HepG2 (cell line): ENCODE results near the gene HEBP1. TPM values are rescaled to one million over a fixed set of nuclear protein-coding genes. Genes with fewer than 3 reads are reported as not detected.

Experiments used
- ATAC-seq: fragments of 200-7000 bp; cut with Tn5 transposase; 3 replicates; pipeline ENCODE4 v1.9.1; 2020; ENCODE audit warnings: mild to moderate bottlenecking, moderate library complexity
- BruUV-seq: library from RNA; stranded (reverse); fragments of 400-500 nt; replicated peaks from 2 replicates; lab custom pipeline; 2021; lab: Mats Ljungman, UMichigan
- CTCF ChIA-PET: fragments of 300-600 bp; formaldehyde crosslinking; extraction: SDS; loops from one replicate; lab custom pipeline; 2021; ENCODE audit warnings: low total read pairs, inconsistent platforms, low intra/inter-chr PET ratio; lab: Yijun Ruan, JAX
- POLR2A ChIA-PET: fragments of 350-600 bp; sonication (Branson Sonifier 250); formaldehyde crosslinking; loops from one replicate; lab custom pipeline; 2020; ENCODE audit warnings: antibody characterized with exemption, inconsistent platforms; lab: Yijun Ruan, JAX
- DNase-seq: peaks from one replicate; pipeline ENCODE4 v3.0.0-alpha.2; 2015; ENCODE audit warnings: low spot score
- FAIRE-seq: peaks from 3 replicates; lab custom pipeline; 2011; peaks lifted over from hg19 to GRCh38; lab: Jason Lieb, UNC
- H2AFZ ChIP-seq: one replicate; pipeline ENCODE4 v1.6.1; 2011; ENCODE audit warnings: low read length, inconsistent platforms
- H3K27ac ChIP-seq: fragments of 300-600 bp; 3 replicates; pipeline ENCODE4 v1.8.0; 2011; ENCODE audit warnings: mixed run types, mild to moderate bottlenecking, mixed read lengths, low read length, inconsistent platforms; ENCODE audit not compliant: insufficient read depth; ENCODE audit errors: extremely low read length
- H3K27me3 ChIP-seq, 2 experiments: fragments of 200-600 bp in 1 of 2; 2 replicates in 1 of 2; 3 replicates in 1 of 2; pipeline versions ENCODE4 v1.6.0 to v1.8.0; 2011; ENCODE audit warnings: low read length in 2 of 2, mild to moderate bottlenecking in 2 of 2, moderate library complexity in 2 of 2, inconsistent platforms in 1 of 2; ENCODE audit not compliant: insufficient read depth in 2 of 2, control insufficient read depth in 1 of 2
- H3K36me3 ChIP-seq, 2 experiments: fragments of 200-600 bp in 1 of 2; replicated peaks in 1 of 2; 2 replicates in 1 of 2; 3 replicates in 1 of 2; pipeline versions ENCODE4 v1.5.1 to v1.8.0; 2011; ENCODE audit warnings: low read length in 2 of 2, inconsistent platforms in 1 of 2; ENCODE audit not compliant: insufficient read depth in 2 of 2, control insufficient read depth in 1 of 2
- H3K4me1 ChIP-seq: 2 replicates; pipeline ENCODE4 v1.5.1; 2012; ENCODE audit warnings: low read length, inconsistent platforms; ENCODE audit not compliant: insufficient read depth
- H3K4me2 ChIP-seq: 2 replicates; pipeline ENCODE4 v1.6.0; 2011; ENCODE audit warnings: low read depth, low read length, inconsistent platforms
- H3K4me3 ChIP-seq, 3 experiments: fragments of 200-600 bp in 1 of 3; sonication (generic), shearing (Covaris generic) in 1 of 3; replicated peaks in 1 of 3; 2 replicates each; pipeline ENCODE4 v1.5.1; 2011 to 2016; ENCODE audit warnings: low read length in 3 of 3, inconsistent platforms in 2 of 3, low read depth in 2 of 3, mild to moderate bottlenecking in 2 of 3, control low read depth in 1 of 3, mixed read lengths in 1 of 3; ENCODE audit not compliant: insufficient read depth in 1 of 3
- H3K79me2 ChIP-seq: one replicate; pipeline ENCODE4 v1.6.1; 2011; ENCODE audit warnings: low read length, inconsistent platforms; ENCODE audit not compliant: insufficient read depth
- H3K9ac ChIP-seq: 2 replicates; pipeline ENCODE4 v1.6.0; 2011; ENCODE audit warnings: mild to moderate bottlenecking, low read depth, low read length, inconsistent platforms; ENCODE audit not compliant: insufficient read depth
- H3K9me3 ChIP-seq: 2 replicates; pipeline ENCODE4 v1.5.1; 2012; ENCODE audit warnings: mild to moderate bottlenecking, low read length
- H4K20me1 ChIP-seq: 2 replicates; pipeline ENCODE4 v1.6.0; 2011; ENCODE audit warnings: inconsistent platforms, mild to moderate bottlenecking, low read length, moderate library complexity; ENCODE audit not compliant: insufficient read depth
- ETV5 ChIP-seq: IDR thresholded peaks from 2 replicates; pipeline ENCODE4 v1.6.1; 2018; ENCODE audit warnings: missing biosample characterization, missing genetic modification reagents, inconsistent platforms, borderline replicate concordance
- HBP1 ChIP-seq: IDR thresholded peaks from 2 replicates; pipeline ENCODE4 v1.6.1; 2016; ENCODE audit warnings: low read depth, control low read depth
- HOXA3 ChIP-seq: sonication (generic); formaldehyde crosslinking; IDR thresholded peaks from 2 replicates; pipeline ENCODE4 v1.5.0; 2020; ENCODE audit warnings: missing genetic modification reagents
- NR1H2 ChIP-seq: sonication (generic); formaldehyde crosslinking; IDR thresholded peaks from 2 replicates; pipeline ENCODE4 v1.8.1; 2022; ENCODE audit warnings: low read depth, missing genetic modification reagents, borderline replicate concordance
- XBP1 ChIP-seq: sonication (generic); formaldehyde crosslinking; IDR thresholded peaks from 2 replicates; pipeline ENCODE4 v1.5.0; 2020; ENCODE audit warnings: missing genetic modification reagents
- ZBTB7A ChIP-seq: sonication (generic); formaldehyde crosslinking; IDR thresholded peaks from 2 replicates; pipeline ENCODE4 v1.8.0; 2022; ENCODE audit warnings: mild to moderate bottlenecking, missing genetic modification reagents
- ZNF317 ChIP-seq: sonication (generic); formaldehyde crosslinking; IDR thresholded peaks from 2 replicates; pipeline ENCODE4 v1.5.0; 2020; ENCODE audit warnings: mild to moderate bottlenecking, missing genetic modification reagents
- ZNF33B ChIP-seq: sonication (generic); formaldehyde crosslinking; IDR thresholded peaks from 2 replicates; pipeline ENCODE4 v1.5.1; 2020; ENCODE audit warnings: mild to moderate bottlenecking, missing genetic modification reagents
- ZNF768 ChIP-seq: sonication (generic); formaldehyde crosslinking; IDR thresholded peaks from 2 replicates; pipeline ENCODE4 v1.4.0; 2020; ENCODE audit warnings: missing genetic modification reagents
- WGBS: methylation state at CpG from one replicate; pipeline ENCODE4 v1.1.6; 2017; ENCODE audit warnings: low lambda C conversion rate; 5-methylcytosine and 5-hydroxymethylcytosine counted together
- in situ Hi-C: cut with HindIII; loops from 2 replicates; pipeline ENCODE4 v1.10.0; 2017; ENCODE audit warnings: low pct_unique_long_range_greater_than_20kb; ENCODE audit not compliant: extremely low pct_ligation_motif_present
- intact Hi-C: fragments of 100-400 bp; cut with micrococcal nuclease; formaldehyde crosslinking; loops from one replicate; pipeline ENCODE4 v1.10.0; 2022; ENCODE audit not compliant: unreplicated experiment
- polyA plus RNA-seq, 8 experiments: library from polyadenylated mRNA; depleted of rRNA in 3 of 8; stranded (reverse) in 7 of 8; unstranded in 1 of 8; fragments of >200 nt; fragmentation: Illumina TruSeq in 4 of 8; extraction: Trizol in 4 of 8; gene quantifications; 2 replicates each; pipeline versions ENCODE4 v1.2.1 to v1.2.3, GENCODE V29; 2011 to 2016; ENCODE audit warnings: low read depth in 4 of 8, missing spikeins in 1 of 8, mixed read lengths in 1 of 8; ENCODE audit not compliant: insufficient read depth in 1 of 8
- total RNA-seq, 5 experiments: library from RNA; depleted of rRNA; stranded (reverse); fragments of >200 nt; fragmentation: Illumina TruSeq; extraction: Trizol; gene quantifications; 2 replicates each; pipeline ENCODE4 v1.2.3, GENCODE V29; 2016; ENCODE audit warnings: low read depth in 1 of 5
- TF ChIP-seq, protein P1 (sequence below): sonication (generic); formaldehyde crosslinking; conservative IDR thresholded peaks from 2 replicates; pipeline ENCODE4 v1.4.0; 2020; ENCODE audit warnings: mild to moderate bottlenecking, missing genetic modification reagents, moderate library complexity
- TF ChIP-seq, protein P2 (sequence below), 2 experiments: IDR thresholded peaks; 2 replicates each; pipeline ENCODE4 v1.6.1; 2011 to 2012; ENCODE audit warnings: low read length in 2 of 2, borderline replicate concordance in 1 of 2, low read depth in 1 of 2, mild to moderate bottlenecking in 1 of 2, moderate library complexity in 1 of 2
- TF ChIP-seq, protein P3 (sequence below): sonication (generic); formaldehyde crosslinking; IDR thresholded peaks from 2 replicates; pipeline ENCODE4 v1.4.0; 2020; ENCODE audit warnings: missing genetic modification reagents, borderline replicate concordance

The HEBP1 gene
- total and polyA plus RNA-seq, 2 of the 13 experiments (the other 11 are each of a cell fraction or from before 2014, with no cell fraction given) = 7.8 to 9.4 TPM

- ATAC-seq = peak; percentile 28
- Histone ChIP-seq H3K9me3 (no peaks in the 10 kb centered on the region), H3K79me2 (peaks cover 6% of the 10 kb centered on the region), H2AFZ (no peak overlapping the region), H3K4me1 (peaks cover 27% of the 10 kb centered on the region), H3K4me2 (peak overlapping the region; percentile 82), H3K36me3 (peaks cover 0 to 5% of the 10 kb centered on the region in 2 experiments; a peak in 1 of 5 replicates), H4K20me1 (peaks cover 4% of the 10 kb centered on the region; the same call in 1 of the 2 replicates), H3K9ac (peak overlapping the region; percentile 80), H3K4me3 (peak overlapping the region; percentile 66 to 85 (median 84)), H3K27ac (peak overlapping the region; percentile 52), H3K27me3 (no peaks in the 10 kb centered on the region; a peak in 1 of 5 replicates)
- peak; percentile 36 for DNase-seq
- POLR2A ChIA-PET = no interaction called here
- CTCF ChIA-PET = no interaction called here
- intact Hi-C loops (no loop called here), in situ Hi-C loops (no loop called here)
- FAIRE-seq = peak; percentile 75
- under 1% methylated on average over 22 of the region's 22 CpGs for WGBS
- TSS peak; percentile 52 for BruUV-seq
- TF ChIP-seq, protein P1, sequence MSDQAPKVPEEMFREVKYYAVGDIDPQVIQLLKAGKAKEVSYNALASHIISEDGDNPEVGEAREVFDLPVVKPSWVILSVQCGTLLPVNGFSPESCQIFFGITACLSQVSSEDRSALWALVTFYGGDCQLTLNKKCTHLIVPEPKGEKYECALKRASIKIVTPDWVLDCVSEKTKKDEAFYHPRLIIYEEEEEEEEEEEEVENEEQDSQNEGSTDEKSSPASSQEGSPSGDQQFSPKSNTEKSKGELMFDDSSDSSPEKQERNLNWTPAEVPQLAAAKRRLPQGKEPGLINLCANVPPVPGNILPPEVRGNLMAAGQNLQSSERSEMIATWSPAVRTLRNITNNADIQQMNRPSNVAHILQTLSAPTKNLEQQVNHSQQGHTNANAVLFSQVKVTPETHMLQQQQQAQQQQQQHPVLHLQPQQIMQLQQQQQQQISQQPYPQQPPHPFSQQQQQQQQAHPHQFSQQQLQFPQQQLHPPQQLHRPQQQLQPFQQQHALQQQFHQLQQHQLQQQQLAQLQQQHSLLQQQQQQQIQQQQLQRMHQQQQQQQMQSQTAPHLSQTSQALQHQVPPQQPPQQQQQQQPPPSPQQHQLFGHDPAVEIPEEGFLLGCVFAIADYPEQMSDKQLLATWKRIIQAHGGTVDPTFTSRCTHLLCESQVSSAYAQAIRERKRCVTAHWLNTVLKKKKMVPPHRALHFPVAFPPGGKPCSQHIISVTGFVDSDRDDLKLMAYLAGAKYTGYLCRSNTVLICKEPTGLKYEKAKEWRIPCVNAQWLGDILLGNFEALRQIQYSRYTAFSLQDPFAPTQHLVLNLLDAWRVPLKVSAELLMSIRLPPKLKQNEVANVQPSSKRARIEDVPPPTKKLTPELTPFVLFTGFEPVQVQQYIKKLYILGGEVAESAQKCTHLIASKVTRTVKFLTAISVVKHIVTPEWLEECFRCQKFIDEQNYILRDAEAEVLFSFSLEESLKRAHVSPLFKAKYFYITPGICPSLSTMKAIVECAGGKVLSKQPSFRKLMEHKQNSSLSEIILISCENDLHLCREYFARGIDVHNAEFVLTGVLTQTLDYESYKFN (CRISPR knock-in tag) = no peak
- TF ChIP-seq XBP1 (no peak), ZNF33B (CRISPR knock-in tag) (no peak), ETV5 (CRISPR knock-in tag) (peak; percentile 37; the same call in 1 of the 2 replicates), ZNF317 (CRISPR knock-in tag) (no peak), ZBTB7A (0 out of 2 replicates have a peak, but pooled peaks have one; percentile 50), ZNF768 (CRISPR knock-in tag) (peak; percentile 13; the same call in 1 of the 2 replicates), HOXA3 (CRISPR knock-in tag) (0 out of 2 replicates have a peak, but pooled peaks have one; percentile 4), HBP1 (0 out of 2 replicates have a peak, but pooled peaks have one; percentile 25), NR1H2 (CRISPR knock-in tag) (0 out of 2 replicates have a peak, but pooled peaks have one; percentile 62)
- TF ChIP-seq, protein P2, sequence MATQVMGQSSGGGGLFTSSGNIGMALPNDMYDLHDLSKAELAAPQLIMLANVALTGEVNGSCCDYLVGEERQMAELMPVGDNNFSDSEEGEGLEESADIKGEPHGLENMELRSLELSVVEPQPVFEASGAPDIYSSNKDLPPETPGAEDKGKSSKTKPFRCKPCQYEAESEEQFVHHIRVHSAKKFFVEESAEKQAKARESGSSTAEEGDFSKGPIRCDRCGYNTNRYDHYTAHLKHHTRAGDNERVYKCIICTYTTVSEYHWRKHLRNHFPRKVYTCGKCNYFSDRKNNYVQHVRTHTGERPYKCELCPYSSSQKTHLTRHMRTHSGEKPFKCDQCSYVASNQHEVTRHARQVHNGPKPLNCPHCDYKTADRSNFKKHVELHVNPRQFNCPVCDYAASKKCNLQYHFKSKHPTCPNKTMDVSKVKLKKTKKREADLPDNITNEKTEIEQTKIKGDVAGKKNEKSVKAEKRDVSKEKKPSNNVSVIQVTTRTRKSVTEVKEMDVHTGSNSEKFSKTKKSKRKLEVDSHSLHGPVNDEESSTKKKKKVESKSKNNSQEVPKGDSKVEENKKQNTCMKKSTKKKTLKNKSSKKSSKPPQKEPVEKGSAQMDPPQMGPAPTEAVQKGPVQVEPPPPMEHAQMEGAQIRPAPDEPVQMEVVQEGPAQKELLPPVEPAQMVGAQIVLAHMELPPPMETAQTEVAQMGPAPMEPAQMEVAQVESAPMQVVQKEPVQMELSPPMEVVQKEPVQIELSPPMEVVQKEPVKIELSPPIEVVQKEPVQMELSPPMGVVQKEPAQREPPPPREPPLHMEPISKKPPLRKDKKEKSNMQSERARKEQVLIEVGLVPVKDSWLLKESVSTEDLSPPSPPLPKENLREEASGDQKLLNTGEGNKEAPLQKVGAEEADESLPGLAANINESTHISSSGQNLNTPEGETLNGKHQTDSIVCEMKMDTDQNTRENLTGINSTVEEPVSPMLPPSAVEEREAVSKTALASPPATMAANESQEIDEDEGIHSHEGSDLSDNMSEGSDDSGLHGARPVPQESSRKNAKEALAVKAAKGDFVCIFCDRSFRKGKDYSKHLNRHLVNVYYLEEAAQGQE (IDR thresholded peaks at IDR 0.05; ENCODE audit: borderline replicate concordance in 1 of 2, low read depth in 1 of 2, low read length in 2 of 2) = no peak
- TF ChIP-seq, protein P3, sequence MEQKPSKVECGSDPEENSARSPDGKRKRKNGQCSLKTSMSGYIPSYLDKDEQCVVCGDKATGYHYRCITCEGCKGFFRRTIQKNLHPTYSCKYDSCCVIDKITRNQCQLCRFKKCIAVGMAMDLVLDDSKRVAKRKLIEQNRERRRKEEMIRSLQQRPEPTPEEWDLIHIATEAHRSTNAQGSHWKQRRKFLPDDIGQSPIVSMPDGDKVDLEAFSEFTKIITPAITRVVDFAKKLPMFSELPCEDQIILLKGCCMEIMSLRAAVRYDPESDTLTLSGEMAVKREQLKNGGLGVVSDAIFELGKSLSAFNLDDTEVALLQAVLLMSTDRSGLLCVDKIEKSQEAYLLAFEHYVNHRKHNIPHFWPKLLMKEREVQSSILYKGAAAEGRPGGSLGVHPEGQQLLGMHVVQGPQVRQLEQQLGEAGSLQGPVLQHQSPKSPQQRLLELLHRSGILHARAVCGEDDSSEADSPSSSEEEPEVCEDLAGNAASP = no peak
These were observed 650 bp downstream of the HEBP1 start for GRCh38 chr12:12999271-12999958.
